HTERT RPE-1 (cell line): ENCODE data around the gene C19orf47.

Source experiments
- in situ Hi-C: fragments of 300-500 bp; cut with MboI; formaldehyde crosslinking; loops from 4 replicates; pipeline ENCODE4 v1.14.3; 2020; ENCODE audit warnings: low sequenced_read_pairs

The C19orf47 gene

GRCh38 chr19:40348125-40348913 is at the start of gene C19orf47, which contains the start of gene PLD3:
Gene C19orf47, minus strand, starts transcription at chr19:40348397. Its CDS starts 6,540 bp downstream, at chr19:40341857.
Gene PLD3, plus strand, starts transcription at chr19:40348695. Its CDS starts 17,789 bp downstream, at chr19:40366484.
- in situ Hi-C loops, result no loop called here

GRCh38 chr19:40397568-40397906 is 49.3 kb upstream of the C19orf47 start:
- in situ Hi-C loops, result no loop called here

- in situ Hi-C loops, result no loop called here
Observed at GRCh38 chr19:40396886-40397567, 48.8 kb upstream of the C19orf47 start.

- in situ Hi-C loops, result no loop called here
Observed at GRCh38 chr19:40395956-40396355, 47.8 kb upstream of the C19orf47 start.

GRCh38 chr19:40394816-40395210 is 46.6 kb upstream of the C19orf47 start:
- in situ Hi-C loops, result no loop called here

GRCh38 chr19:40393894-40394815 is 46.0 kb upstream of the C19orf47 start:
- in situ Hi-C loops, result no loop called here

- in situ Hi-C loops, result no loop called here
Observed at GRCh38 chr19:40392894-40393517, 44.8 kb upstream of the C19orf47 start.

- in situ Hi-C loops, result no loop called here
Observed at GRCh38 chr19:40392123-40392522, 43.9 kb upstream of the C19orf47 start.

- in situ Hi-C loops, result no loop called here
Observed at GRCh38 chr19:40390084-40390742, 42.0 kb upstream of the C19orf47 start, which contains the start of gene HIPK4. Gene HIPK4, minus strand, starts transcription at chr19:40390181. Its CDS starts 279 bp downstream, at chr19:40389902.

GRCh38 chr19:40389404-40390083 is 41.3 kb upstream of the C19orf47 start:
- in situ Hi-C loops, result no loop called here

GRCh38 chr19:40388481-40388880 is 40.3 kb upstream of the C19orf47 start:
- in situ Hi-C loops, result no loop called here

GRCh38 chr19:40387155-40387554 is 39.0 kb upstream of the C19orf47 start:
- in situ Hi-C loops, result no loop called here

- in situ Hi-C loops, result no loop called here
Observed at GRCh38 chr19:40383668-40384248, 35.6 kb upstream of the C19orf47 start.

- in situ Hi-C loops, result no loop called here
Observed at GRCh38 chr19:40381321-40381720, 33.1 kb upstream of the C19orf47 start.

GRCh38 chr19:40380199-40381037 is 32.2 kb upstream of the C19orf47 start:
- in situ Hi-C loops, result no loop called here

GRCh38 chr19:40379446-40380198 is 31.4 kb upstream of the C19orf47 start:
- in situ Hi-C loops, result no loop called here

- in situ Hi-C loops, result no loop called here
Observed at GRCh38 chr19:40378509-40378908, 30.3 kb upstream of the C19orf47 start.
